GM23338 (cell line): ENCODE measurements around the gene RASSF1. TPM values are rescaled to one million over a fixed set of nuclear protein-coding genes. Genes with fewer than 3 reads are reported as not detected.
"Not testable (repeated sequence)": the region's sequence is repeated elsewhere in the genome, so short reads cannot be mapped to it uniquely, and the experiment has no call there.

Experiments
- ATAC-seq: fragments of 200-7000 bp; cut with Tn5 transposase; 3 replicates; pipeline ENCODE4 v1.9.1; 2020
- DNase-seq: peaks from one replicate; pipeline ENCODE4 v3.0.0-alpha.2; 2015; ENCODE audit warnings: low spot score
- H2AFZ ChIP-seq: fragments of 200-600 bp; sonication (generic); 2 replicates; pipeline ENCODE4 v1.8.0; 2016; ENCODE audit warnings: antibody characterized with exemption, mild to moderate bottlenecking, moderate library complexity
- H3F3A ChIP-seq: fragments of 200-600 bp; sonication (generic); replicated peaks from 2 replicates; pipeline ENCODE4 v1.8.0; 2017; ENCODE audit warnings: antibody characterized with exemption, mixed run types, low read depth
- H3K27ac ChIP-seq: fragments of 200-600 bp; sonication (generic); 2 replicates; pipeline ENCODE4 v1.6.1; 2016; ENCODE audit warnings: low read depth
- H3K27me3 ChIP-seq: fragments of 200-600 bp; sonication (generic); 2 replicates; pipeline ENCODE4 v1.8.0; 2016; ENCODE audit warnings: mild to moderate bottlenecking, mixed run types, moderate library complexity; ENCODE audit not compliant: insufficient read depth
- H3K36me3 ChIP-seq: fragments of 200-600 bp; sonication (generic); 2 replicates; pipeline ENCODE4 v1.8.0; 2016; ENCODE audit warnings: mild to moderate bottlenecking; ENCODE audit not compliant: insufficient read depth
- H3K4me1 ChIP-seq: fragments of 200-600 bp; sonication (generic); 2 replicates; pipeline ENCODE4 v1.8.0; 2016; ENCODE audit warnings: mild to moderate bottlenecking, moderate library complexity; ENCODE audit not compliant: insufficient read depth
- H3K4me2 ChIP-seq: fragments of 200-600 bp; sonication (generic); 2 replicates; pipeline ENCODE4 v1.7.1; 2017; ENCODE audit warnings: mixed run types
- H3K4me3 ChIP-seq: fragments of 200-600 bp; sonication (generic); 2 replicates; pipeline ENCODE4 v1.6.1; 2016; ENCODE audit warnings: mixed run types
- H3K79me2 ChIP-seq: fragments of 200-600 bp; sonication (generic); replicated peaks from 2 replicates; pipeline ENCODE4 v1.8.0; 2017; ENCODE audit warnings: mild to moderate bottlenecking; ENCODE audit not compliant: insufficient read depth
- H3K9me2 ChIP-seq: fragments of 200-600 bp; sonication (generic); 2 replicates; pipeline ENCODE4 v1.8.0; 2017; ENCODE audit not compliant: insufficient read depth
- H4K20me1 ChIP-seq: fragments of 200-600 bp; sonication (generic); replicated peaks from 2 replicates; pipeline ENCODE4 v1.8.0; 2017; ENCODE audit warnings: mild to moderate bottlenecking; ENCODE audit not compliant: insufficient read depth
- H3K27ac Mint-ChIP-seq: 2 replicates; pipeline ENCODE4 v1.8.0; 2020; ENCODE audit warnings: inconsistent platforms, mild to moderate bottlenecking, moderate library complexity, mixed read lengths
- H3K27me3 Mint-ChIP-seq: 3 replicates; pipeline ENCODE4 v1.8.0; 2022; ENCODE audit warnings: low read depth, mild to moderate bottlenecking, moderate library complexity, mixed read lengths, inconsistent platforms; ENCODE audit not compliant: insufficient read depth, poor library complexity
- H3K36me3 Mint-ChIP-seq: 3 replicates; pipeline ENCODE4 v1.8.0; 2021; ENCODE audit warnings: low read depth, mild to moderate bottlenecking, inconsistent platforms, moderate library complexity, mixed read lengths
- H3K4me1 Mint-ChIP-seq: 3 replicates; pipeline ENCODE4 v1.8.0; 2020; ENCODE audit warnings: mild to moderate bottlenecking, inconsistent platforms, mixed read lengths
- H3K4me3 Mint-ChIP-seq: 3 replicates; pipeline ENCODE4 v1.8.0; 2021; ENCODE audit warnings: moderate library complexity, mild to moderate bottlenecking, inconsistent platforms, mixed read lengths
- H3K9me3 Mint-ChIP-seq: 3 replicates; pipeline ENCODE4 v1.8.0; 2020; ENCODE audit warnings: moderate library complexity, mild to moderate bottlenecking, inconsistent platforms, mixed read lengths
- JUNB ChIP-seq: IDR thresholded peaks from one replicate; pipeline ENCODE4 v1.6.1; 2016; ENCODE audit warnings: antibody characterized with exemption; ENCODE audit not compliant: unreplicated experiment
- NANOG ChIP-seq: IDR thresholded peaks from 2 replicates; pipeline ENCODE4 v1.6.1; 2016; ENCODE audit warnings: antibody characterized with exemption, borderline replicate concordance
- POLR2AphosphoS5 ChIP-seq: IDR thresholded peaks from 2 replicates; pipeline ENCODE4 v1.6.1; 2016; ENCODE audit warnings: antibody characterized with exemption, low read depth
- STAT1 ChIP-seq: IDR thresholded peaks from one replicate; pipeline ENCODE4 v1.6.1; 2016; ENCODE audit warnings: antibody characterized with exemption; ENCODE audit not compliant: unreplicated experiment
- polyA plus RNA-seq: library from polyadenylated mRNA; unstranded; fragments of >200 nt; fragmentation: Nextera tagmentation; extraction: Ambion mirVana; gene quantifications from 2 replicates; pipeline ENCODE4 v1.2.1, GENCODE V29; 2016
- total RNA-seq: library from RNA; depleted of rRNA; stranded (reverse); fragments of >200 nt; shearing (Covaris generic); gene quantifications from 2 replicates; pipeline ENCODE4 v1.2.3, GENCODE V29; 2014
- TF ChIP-seq, protein P1 (sequence below), 2 experiments: fragments of 200-600 bp in 1 of 2; sonication (generic) in 1 of 2; conservative IDR thresholded peaks; 2 replicates each; pipeline versions ENCODE4 v1.5.1 to v1.6.1; 2016 to 2017; ENCODE audit warnings: antibody characterized with exemption in 2 of 2, low read depth in 2 of 2, mild to moderate bottlenecking in 2 of 2, moderate library complexity in 1 of 2
- TF ChIP-seq, protein P2 (sequence below): IDR thresholded peaks from one replicate; pipeline ENCODE4 v1.6.1; 2018; ENCODE audit warnings: antibody characterized with exemption; ENCODE audit not compliant: unreplicated experiment

RASSF1 gene
- total and polyA plus RNA-seq, 2 experiments from 2014 or later = 9.6 to 15.7 TPM

DNA sequence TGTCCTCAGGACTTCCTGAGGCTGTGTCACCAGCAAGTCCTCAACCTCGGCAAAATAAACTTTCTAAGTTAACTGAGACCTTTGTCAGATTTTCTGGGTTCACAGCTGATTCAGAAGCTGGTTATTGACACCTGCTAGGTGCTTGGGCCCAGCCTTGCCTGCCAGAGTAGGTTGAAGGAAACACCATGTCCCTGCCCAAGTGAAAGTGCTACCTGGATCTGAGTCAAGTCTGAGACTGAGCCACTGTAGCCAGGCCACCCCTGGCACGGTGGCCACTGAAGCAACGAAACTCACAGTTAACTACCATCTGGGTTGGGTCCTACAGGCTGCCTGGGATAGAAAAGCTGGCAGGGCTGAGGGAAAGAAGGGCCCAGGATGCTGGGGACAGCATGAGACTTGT is 26.3 kb downstream of the RASSF1 start:
- peaks cover 6% of the 10 kb centered on the region for H3K36me3 ChIP-seq
- Mint-ChIP-seq H3K27ac (no peak overlapping the region), H3K4me3 (no peak overlapping the region), H3K36me3 (peaks cover 66% of the 10 kb centered on the region), H3K9me3 (peaks cover 28% of the 10 kb centered on the region), H3K27me3 (peaks cover 7% of the 10 kb centered on the region), H3K4me1 (peaks cover 10% of the 10 kb centered on the region)
- DNase-seq (no peak), ATAC-seq (no peak)
- TF ChIP-seq, protein P1, sequence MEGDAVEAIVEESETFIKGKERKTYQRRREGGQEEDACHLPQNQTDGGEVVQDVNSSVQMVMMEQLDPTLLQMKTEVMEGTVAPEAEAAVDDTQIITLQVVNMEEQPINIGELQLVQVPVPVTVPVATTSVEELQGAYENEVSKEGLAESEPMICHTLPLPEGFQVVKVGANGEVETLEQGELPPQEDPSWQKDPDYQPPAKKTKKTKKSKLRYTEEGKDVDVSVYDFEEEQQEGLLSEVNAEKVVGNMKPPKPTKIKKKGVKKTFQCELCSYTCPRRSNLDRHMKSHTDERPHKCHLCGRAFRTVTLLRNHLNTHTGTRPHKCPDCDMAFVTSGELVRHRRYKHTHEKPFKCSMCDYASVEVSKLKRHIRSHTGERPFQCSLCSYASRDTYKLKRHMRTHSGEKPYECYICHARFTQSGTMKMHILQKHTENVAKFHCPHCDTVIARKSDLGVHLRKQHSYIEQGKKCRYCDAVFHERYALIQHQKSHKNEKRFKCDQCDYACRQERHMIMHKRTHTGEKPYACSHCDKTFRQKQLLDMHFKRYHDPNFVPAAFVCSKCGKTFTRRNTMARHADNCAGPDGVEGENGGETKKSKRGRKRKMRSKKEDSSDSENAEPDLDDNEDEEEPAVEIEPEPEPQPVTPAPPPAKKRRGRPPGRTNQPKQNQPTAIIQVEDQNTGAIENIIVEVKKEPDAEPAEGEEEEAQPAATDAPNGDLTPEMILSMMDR (conservative IDR thresholded peaks at IDR 0.05; ENCODE audit: low read depth in 2 of 2) = no peak
- TF ChIP-seq POLR2AphosphoS5 (no peak), STAT1 (no peak)
- no peak overlapping the region for H3K4me2 ChIP-seq
- H3K27me3 ChIP-seq = no peaks in the 10 kb centered on the region
- H4K20me1 ChIP-seq = no peaks in the 10 kb centered on the region; the same call in 1 of the 2 replicates
- 0 out of 2 replicates have a peak, but pooled peaks cover 6% of the 10 kb centered on the region for H3F3A ChIP-seq
- no peaks in the 10 kb centered on the region; the same call in 1 of the 2 replicates for H3K4me1 ChIP-seq
- H3K79me2 ChIP-seq = peaks cover 11% of the 10 kb centered on the region
- H3K27ac ChIP-seq = no peak overlapping the region
- no peak overlapping the region for H3K4me3 ChIP-seq
- H2AFZ ChIP-seq = no peak overlapping the region
- H3K9me2 ChIP-seq = no peaks in the 10 kb centered on the region

DNA sequence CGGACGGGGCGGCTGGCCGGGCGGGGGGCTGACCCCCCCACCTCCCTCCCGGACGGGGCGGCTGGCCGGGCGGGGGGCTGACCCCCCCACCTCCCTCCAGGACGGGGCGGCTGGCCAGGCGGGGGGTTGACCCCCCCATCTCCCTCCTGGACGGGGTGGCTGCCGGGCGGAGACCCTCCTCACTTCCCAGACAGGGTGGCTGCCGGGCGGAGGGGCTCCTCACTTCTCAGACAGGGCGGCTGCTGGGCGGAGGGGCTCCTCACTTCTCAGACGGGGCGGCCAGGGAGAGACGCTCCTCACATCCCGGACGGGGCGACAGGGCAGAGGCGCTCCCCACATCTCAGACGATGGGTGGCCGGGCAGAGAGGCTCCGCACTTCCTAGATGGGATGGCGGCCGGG is 28.6 kb downstream of the RASSF1 start:
- Mint-ChIP-seq H3K9me3 (peaks cover 50% of the 10 kb centered on the region), H3K36me3 (peaks cover 58% of the 10 kb centered on the region)
- not testable (repeated sequence) for H3K4me2 ChIP-seq

DNA sequence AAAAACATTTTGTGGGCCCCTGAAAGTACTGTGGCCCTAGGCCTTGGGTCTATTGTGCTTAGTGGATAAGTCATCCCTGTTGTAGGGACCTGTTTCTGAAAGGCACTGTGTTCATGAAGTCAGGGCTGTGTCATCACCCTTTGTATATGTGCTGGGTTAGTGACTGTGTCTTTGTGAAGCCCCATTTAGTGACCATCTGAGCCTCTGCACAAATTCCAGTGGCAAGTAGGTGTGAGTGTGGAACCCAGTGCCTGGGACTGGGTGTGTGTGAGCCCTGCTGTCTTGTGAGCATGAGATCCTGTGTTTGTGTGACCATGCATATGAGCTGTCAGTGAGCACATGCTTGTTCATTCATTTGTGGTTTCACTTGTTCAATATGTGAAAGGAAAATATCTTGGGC is 36.0 kb downstream of the RASSF1 start:
- H3K4me2 ChIP-seq = no peak overlapping the region
- no peak for ATAC-seq
- H3K4me3 Mint-ChIP-seq = no peak overlapping the region
- TF ChIP-seq STAT1 (no peak), NANOG (no peak), JUNB (no peak), POLR2AphosphoS5 (no peak)
- TF ChIP-seq, protein P1 (conservative IDR thresholded peaks at IDR 0.05; ENCODE audit: low read depth in 2 of 2) = no peak
- TF ChIP-seq, protein P2, sequence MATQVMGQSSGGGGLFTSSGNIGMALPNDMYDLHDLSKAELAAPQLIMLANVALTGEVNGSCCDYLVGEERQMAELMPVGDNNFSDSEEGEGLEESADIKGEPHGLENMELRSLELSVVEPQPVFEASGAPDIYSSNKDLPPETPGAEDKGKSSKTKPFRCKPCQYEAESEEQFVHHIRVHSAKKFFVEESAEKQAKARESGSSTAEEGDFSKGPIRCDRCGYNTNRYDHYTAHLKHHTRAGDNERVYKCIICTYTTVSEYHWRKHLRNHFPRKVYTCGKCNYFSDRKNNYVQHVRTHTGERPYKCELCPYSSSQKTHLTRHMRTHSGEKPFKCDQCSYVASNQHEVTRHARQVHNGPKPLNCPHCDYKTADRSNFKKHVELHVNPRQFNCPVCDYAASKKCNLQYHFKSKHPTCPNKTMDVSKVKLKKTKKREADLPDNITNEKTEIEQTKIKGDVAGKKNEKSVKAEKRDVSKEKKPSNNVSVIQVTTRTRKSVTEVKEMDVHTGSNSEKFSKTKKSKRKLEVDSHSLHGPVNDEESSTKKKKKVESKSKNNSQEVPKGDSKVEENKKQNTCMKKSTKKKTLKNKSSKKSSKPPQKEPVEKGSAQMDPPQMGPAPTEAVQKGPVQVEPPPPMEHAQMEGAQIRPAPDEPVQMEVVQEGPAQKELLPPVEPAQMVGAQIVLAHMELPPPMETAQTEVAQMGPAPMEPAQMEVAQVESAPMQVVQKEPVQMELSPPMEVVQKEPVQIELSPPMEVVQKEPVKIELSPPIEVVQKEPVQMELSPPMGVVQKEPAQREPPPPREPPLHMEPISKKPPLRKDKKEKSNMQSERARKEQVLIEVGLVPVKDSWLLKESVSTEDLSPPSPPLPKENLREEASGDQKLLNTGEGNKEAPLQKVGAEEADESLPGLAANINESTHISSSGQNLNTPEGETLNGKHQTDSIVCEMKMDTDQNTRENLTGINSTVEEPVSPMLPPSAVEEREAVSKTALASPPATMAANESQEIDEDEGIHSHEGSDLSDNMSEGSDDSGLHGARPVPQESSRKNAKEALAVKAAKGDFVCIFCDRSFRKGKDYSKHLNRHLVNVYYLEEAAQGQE = no peak

More for the DNA sequence above, 28.6 kb downstream of the RASSF1 start:
- H3K4me3 Mint-ChIP-seq, H3K9me2 ChIP-seq, H3K36me3 ChIP-seq, H3K27me3 Mint-ChIP-seq, H4K20me1 ChIP-seq, H3K27ac Mint-ChIP-seq, H3K27me3 ChIP-seq, H3K27ac ChIP-seq, H3F3A ChIP-seq, DNase-seq, H2AFZ ChIP-seq, H3K79me2 ChIP-seq, H3K4me1 Mint-ChIP-seq, ATAC-seq, H3K4me1 ChIP-seq, H3K4me3 ChIP-seq: not testable (repeated sequence)

More for the DNA sequence above, 36.0 kb downstream of the RASSF1 start:
- Histone ChIP-seq H3K4me3 (no peak overlapping the region), H4K20me1 (no peaks in the 10 kb centered on the region), H3K9me2 (no peaks in the 10 kb centered on the region), H3F3A (peaks cover 14% of the 10 kb centered on the region), H2AFZ (no peak overlapping the region), H3K27ac (no peak overlapping the region), H3K79me2 (no peaks in the 10 kb centered on the region), H3K4me1 (peaks cover 19% of the 10 kb centered on the region), H3K36me3 (no peaks in the 10 kb centered on the region), H3K27me3 (no peaks in the 10 kb centered on the region)
- Mint-ChIP-seq H3K4me1 (peaks cover 19% of the 10 kb centered on the region), H3K9me3 (peaks cover 44% of the 10 kb centered on the region), H3K36me3 (peaks cover 28% of the 10 kb centered on the region), H3K27ac (no peak overlapping the region), H3K27me3 (peaks cover 11% of the 10 kb centered on the region)
- DNase-seq = no peak
